HL-60/S4 treated with retinoic acid at 250 ng/mL for 4 days and 3 days (cell line): Measurements from ENCODE around the gene GPR84.

Experiments used
- in situ Hi-C: fragments of 300-500 bp; cut with MboI; formaldehyde crosslinking; loops from 2 replicates; pipeline ENCODE4 v1.7.0; 2022; ENCODE audit warnings: low sequenced_read_pairs

The GPR84 gene

DNA sequence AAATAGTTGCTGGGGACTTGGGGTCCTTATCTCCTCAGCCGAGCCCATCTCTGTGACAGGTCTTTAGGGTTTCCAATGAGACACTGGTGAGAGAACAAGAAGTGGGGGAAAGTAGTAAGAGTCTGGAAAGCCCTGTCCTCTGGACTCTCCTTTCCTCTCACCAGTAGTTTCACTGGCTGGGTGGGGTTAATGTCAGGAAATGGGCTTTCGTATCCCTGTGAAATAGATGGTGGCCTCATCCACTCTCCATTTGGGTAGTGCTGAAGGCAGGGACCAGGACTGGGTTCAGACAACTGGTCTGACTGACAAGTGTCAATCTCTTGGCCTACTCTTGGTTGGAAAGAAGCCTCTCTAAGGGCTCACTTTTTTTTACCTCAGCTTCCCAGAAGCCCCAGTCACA lies 12.7 kb upstream of the GPR84 start:
- in situ Hi-C loops: loop anchor here (10.0 to 25.0 kb wide), 2 partner anchors 142 to 390 kb away; partner anchors contain the start of gene HOXC10

DNA sequence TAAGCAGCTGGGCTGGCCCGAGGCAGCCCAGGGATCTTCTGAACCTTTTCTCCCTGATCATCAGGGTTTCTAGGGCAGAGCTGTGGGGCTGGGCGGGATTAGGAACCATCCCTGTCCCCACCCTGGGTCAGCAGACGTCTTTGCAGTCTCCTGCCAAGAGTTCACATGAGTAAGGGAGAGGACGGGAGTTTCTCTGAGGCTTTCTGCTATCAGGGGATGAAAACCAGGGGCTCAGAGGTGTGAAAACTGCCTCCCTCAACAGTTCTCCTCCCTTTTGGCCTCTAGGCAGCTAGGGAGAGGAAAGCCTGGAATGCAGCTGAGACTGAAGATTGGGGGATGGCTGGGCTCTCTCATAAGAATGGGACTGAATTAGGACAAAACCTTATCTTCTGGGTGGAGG lies 12.3 kb upstream of the GPR84 start:
- in situ Hi-C loops: loop anchor here (10.0 to 25.0 kb wide), 2 partner anchors 142 to 389 kb away; partner anchors contain the start of gene HOXC10

DNA sequence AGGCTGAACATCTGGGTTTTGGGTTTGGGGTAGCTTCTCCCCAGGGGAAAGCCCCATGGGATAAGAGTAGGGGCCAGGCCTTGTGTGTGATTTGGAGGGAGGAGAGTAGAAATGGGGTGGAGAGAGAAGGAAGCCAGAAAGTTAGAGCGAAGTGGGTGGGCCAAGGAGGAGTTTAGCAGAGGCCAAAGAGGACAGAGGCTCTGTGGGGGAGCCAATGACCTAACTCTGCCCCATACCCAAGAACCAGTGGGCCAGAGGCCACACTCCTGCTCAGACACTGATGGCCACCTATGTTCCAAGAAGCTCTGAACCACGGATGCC lies 10.9 kb upstream of the GPR84 start:
- in situ Hi-C loops: loop anchor here (10.0 to 25.0 kb wide), 2 partner anchors 140 to 388 kb away; partner anchors contain the start of gene HOXC10

DNA sequence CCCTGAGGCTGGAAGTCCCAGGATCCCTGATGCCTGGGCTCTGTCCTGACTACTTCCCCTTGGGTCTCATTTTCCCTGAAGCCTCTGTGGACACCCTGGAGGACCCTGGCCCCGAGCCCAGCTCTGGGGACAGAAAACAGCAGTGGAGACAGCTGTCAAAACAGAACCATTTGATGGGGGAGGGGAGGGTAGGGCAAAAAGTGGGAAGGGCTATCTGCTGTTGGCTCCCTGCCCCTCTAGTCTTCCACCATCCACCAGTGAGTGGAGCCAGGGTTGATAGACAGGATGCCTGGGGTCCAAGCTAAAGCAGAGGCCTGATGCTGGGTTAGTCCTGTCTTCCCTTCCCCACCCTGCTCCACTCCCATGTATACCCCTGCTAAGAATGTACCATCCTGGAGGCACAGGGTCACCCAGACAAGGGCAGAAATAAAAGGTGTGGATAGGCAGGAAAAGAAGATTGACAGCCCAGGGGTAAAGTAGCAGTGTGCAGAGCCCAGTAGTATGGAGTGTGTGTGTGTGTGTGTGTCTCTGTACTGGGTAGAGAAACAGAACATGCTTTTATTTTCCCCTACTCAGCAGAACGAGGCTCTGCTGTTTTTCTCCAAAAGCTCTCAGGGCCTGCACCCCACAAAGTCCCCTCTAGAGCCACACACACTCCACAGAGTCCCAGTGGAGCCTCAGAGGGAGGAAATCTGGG lies 10.4 kb upstream of the GPR84 start:
- in situ Hi-C loops: loop anchor here (10.0 to 25.0 kb wide), 2 partner anchors 140 to 387 kb away; partner anchors contain the start of gene HOXC10

DNA sequence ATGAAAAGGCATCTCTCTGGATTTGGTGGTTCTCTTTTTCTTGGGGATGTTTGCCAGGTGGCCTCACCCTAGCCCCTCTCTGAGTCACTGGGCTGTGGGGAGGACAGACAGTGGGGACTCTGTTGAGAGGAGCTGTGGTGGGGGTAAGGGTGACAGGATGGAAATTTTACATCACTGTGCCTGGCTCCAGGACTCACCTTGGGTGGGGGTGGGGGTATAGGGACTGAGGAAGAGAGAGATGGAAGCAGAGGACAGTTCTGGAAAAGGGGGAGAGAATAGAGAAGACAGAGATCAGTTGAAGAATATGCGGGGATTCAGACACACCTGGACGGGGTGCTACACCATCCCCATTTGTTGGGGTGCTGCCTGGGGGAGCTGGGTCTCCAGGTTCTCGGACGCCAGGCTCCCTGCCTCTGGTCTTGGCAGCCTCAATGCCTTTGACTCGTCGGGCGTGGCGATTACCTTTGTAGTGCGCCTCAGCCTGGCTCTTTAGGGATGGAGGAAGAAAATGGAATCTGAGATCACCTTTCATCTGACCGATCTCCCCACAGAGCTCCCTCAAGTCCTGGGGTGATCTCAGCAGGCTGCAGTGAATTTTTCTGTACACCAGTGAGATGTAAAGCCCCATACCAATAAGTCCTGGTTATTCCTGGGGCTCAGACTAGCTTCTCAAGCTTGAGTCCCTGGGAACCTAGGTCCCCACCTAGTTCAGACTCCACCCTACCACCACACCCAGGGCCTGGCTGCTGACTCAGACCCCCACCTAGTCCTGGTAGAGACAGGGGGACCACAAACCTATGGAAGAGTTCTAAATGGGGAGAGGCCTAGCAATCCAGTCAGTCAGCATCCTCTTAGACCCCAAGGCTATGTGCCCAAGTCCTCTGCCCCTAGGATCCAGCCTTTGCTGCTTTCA lies 9.6 kb upstream of the GPR84 start:
- in situ Hi-C loops: loop anchor here (10.0 kb wide), 1 partner anchor 139 kb away; no protein-coding TSS in a partner anchor

DNA sequence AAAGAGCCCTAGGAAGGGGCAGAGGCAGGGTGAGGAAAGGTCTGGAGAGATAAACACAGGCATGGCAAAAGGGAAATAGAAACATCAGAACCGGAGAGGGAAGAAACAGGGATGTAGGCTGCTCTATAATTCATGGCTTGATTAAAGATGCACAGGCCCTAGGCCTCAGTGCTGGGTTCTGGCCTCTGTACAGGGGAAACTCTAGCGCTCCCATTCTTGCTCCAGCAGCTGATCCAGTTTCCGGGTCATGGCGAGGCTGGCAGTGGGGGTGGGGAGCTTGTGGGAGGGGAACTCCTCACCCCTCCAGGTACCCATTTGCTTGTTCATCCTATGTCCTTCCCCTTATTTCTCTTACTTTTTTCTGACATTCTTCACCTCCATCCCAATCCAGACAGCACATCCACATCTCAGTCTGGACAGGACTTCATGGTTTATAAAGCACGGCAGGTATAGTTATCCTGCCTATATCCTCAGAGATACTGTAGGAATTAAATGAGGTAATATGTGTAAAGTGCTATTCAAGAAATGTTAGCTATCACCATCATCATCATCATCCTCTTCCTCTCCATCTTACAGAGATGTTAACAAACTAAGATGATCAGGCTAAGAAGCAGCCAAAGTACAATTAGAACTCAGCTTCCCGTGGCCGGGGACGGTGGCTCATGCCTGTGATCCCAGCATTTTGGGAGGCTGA lies 8.0 kb upstream of the GPR84 start:
- in situ Hi-C loops: loop anchor here (10.0 kb wide), 1 partner anchor 137 kb away; no protein-coding TSS in a partner anchor

DNA sequence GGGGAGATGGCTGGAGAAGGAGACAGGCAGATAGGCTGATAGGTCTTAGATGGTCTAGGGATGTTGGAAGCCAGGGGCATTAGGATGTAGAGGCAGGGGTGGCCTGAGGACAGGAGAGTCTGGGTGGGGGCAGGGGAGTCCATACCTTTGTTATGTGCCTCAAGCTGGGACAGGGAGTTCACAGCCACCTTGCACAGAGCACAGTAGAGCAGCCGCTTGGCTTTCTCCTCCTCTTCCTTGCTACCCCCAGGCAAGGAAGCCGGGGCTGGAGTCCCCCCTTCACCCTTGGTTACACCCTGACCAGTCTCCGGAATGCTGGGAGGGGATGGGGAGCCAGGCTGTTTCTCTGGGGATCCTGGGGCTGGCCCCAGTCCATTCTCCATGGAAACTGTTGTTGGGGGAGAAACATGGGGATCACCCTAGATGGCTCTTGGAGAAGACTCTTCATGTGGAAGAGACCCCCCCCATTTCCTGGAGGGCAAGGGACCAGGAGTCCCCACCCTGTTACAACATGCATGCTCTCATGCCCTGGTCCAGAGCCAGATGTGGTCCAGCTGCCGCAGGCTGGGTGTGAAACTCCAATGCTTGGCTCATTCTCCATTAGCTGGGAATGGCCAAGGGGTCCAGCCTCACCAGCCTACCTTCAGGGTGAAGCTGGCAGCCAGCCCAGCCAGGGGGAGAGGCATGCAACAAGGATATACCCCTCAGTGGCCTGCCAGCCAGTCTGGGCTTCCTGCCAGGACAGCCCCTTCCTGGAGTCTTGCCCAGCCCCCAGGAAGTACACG lies 7.2 kb upstream of the GPR84 start:
- in situ Hi-C loops: loop anchor here (10.0 kb wide), 1 partner anchor 137 kb away; no protein-coding TSS in a partner anchor

DNA sequence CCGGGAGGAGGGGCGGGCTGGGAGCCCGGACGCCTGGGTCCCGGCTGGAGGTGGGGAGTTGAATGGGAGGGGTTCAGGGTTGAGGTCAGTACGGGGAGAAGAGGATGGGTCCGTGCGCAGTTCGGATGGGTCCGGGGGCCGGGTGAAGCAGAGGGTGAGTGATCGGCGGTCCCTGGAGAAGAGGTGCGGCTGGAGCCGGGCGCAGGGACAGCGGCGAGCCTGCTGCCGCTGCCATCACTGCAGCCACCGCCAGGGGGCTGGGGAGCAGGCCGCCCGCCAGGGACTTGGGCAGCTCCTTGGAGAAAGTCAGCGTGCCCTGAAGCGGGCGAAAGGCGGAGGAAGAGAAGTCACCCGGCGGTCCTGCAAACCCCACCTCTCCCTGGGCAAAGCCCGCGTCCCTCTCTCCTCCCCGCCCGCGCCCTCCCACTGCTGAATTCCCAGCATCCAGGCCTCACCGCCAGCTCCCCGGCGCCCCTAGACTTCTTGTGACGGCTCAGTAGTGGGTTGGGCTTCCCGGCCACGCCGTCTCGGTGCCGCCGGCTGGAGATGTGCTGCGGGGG lies 6.0 kb upstream of the GPR84 start:
- in situ Hi-C loops: loop anchor here (10.0 kb wide), 1 partner anchor 135 kb away; no protein-coding TSS in a partner anchor

DNA sequence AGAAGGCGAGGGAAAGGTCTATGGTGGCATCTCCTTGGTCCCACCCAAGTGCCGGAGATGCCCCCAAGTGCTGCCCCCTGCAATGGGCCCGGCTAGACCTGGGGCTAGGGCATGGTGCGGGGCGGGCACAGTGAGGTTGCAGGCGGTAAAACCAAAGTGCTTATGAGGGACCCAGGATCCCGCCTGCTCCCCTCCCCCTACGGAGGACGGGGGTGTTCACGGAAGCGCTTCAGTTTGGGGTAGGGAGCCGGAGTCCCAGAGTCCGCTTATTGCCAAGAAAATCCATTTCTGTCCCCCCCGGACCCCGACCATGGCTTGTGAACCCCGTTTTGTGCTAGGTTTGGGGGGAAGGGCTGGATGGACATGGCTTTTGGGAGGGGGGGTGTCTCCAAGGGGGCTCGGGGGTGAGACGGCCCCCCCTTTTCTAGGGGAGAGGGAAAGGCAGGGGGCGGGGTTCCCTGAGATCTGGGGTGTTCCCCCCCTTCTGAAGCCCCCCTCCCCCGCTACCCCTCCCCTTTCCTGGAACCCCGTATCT lies 5.4 kb upstream of the GPR84 start:
- in situ Hi-C loops: loop anchor here (10.0 kb wide), 1 partner anchor 135 kb away; no protein-coding TSS in a partner anchor

DNA sequence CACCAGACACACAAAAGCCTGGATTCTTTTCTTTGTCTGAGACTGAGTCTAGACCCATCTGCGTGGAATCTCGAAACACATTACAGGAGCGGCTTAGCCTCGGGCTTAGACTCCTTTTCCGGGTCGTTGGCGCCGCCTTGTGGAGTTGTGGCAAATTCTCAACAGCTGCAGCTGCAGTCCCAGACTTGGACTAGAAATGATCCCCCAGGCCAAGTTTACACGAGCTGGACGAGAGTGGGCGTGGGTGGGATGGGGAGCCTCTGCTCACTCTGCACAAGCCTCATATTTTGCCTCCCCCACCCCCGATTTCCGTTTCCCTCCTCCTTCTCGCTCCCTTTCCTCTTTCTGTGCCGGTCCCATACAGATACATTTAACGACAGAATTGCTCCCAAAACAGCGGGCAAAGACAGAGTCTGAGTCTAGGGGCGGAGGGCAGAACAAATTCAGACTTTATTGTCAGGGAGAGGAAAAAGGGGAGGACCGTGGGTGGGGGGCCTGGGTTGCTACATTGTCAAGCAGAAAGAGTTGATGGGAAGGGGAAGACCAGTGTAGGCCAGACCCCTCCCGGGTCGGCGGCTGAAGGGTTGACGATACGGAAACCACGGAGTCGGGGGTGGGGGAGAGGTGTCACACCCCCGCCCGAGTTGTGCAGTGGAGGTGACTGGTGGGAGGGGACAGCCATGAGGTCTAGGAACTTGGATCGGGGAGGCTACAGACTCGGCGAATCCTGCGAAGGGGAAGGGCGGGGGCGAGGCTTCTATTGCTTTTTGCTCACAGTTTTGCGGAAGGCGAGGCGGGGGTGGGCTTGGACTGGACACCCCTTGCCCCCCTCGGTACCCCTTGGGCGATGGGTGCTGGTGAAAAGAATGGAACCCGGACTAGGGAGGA lies 4.7 kb upstream of the GPR84 start:
- in situ Hi-C loops: no loop called here

DNA sequence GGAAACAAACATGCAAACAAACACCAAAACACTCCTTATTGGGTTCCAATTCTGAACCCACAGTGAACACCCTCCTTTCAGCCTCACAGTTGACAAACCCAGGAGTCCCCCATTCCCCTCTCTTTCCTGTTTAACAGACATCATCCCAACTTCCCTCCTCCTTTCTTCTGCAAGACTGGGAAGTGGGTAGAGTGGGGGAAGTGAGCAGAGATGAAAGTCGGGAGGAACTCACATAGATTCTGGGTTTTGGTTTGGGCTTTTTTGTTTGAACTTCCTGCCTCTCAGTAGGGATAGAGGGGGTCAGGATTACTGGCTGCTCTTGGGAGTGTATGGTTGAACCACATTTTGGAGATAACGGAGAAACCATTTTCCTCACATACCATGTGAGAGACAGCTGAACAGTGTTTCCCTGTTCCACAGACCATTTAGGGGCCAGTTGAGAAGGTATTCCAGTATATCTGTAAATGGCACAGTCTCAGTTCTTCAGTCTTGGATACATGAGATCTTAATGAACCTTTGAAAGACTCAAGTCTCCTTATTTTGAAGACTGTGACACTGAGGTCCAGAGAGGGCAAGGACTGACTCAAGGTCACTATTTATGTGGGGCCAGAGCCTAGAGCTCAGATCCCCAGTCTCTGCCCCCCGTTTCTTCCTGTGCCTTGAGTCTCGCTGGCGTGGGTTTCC lies 3.9 kb upstream of the GPR84 start:
- in situ Hi-C loops: no loop called here

DNA sequence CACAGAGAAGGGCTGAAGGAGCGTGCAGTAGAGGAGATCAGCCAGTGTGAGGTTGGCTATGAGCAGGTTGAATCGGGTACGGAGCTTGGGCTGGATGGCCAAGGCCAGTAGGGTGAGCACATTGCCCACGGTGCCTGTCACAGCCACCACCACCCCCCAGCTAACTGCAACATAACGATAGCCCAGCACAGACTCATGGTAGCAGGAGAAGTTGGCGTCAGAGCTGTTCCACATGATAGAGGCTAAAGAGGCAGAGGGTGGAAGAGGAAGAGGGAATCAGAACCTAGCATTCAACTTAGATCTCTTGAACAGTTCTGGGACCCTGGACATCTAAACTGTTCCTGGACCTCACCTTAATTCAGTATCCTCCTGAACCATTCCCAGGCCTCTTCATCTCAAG lies 668 bp downstream of the GPR84 start:
- in situ Hi-C loops: no loop called here

DNA sequence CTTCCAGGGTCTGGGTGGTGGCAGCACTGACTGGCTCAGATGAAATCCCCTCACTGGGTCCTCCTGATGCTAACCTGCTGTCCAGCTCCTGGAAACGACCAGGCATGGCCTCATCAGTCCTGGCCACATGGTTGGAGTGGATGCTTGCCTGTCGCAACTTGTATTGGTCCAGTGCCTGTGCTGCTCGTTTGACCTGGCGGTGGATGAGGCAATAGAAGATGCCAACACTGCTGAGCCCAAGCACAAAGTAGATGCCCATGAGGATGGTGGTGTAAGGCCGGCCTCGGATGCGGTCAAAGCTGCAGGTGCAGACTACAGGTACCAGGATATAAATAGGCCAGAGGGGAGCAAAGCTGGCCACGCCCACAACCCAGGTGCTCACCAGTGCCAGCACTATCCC lies 1.2 kb downstream of the GPR84 start:
- in situ Hi-C loops: no loop called here

DNA sequence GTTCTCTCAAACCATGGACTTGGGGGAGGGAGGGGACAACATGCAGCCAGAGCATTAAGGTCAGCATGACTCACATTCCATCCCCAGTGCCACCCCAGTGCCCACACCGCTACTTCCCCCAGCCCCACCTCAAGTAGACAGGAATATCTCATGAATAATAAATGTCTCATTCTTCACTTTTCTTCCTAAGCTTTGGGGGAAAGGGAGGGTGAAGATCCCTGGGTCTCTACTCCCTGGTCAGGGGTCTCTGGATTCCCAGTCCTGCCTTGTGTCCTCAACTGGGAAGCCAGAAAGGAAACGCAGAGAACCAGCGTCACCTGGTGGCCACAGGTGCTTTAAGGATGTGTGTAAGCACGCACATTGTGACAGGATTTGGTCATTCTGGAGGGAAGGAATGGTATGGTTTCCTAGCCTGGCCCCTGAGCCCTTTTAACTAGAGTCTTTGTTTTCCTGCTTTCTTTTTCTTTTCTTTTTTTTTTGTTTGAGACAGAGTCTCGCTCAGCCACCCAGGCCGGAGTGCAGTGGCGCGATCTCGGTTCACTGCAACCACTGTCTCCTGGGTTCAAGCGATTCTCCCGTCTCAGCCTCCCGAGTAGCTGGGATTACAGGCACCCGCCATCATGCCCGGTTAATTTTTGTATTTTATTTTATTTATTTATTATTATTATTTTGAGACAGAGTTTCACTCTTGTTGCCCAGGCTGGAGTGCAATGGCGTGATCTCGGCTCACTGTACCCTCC lies 3.4 kb downstream of the GPR84 start:
- in situ Hi-C loops: no loop called here

DNA sequence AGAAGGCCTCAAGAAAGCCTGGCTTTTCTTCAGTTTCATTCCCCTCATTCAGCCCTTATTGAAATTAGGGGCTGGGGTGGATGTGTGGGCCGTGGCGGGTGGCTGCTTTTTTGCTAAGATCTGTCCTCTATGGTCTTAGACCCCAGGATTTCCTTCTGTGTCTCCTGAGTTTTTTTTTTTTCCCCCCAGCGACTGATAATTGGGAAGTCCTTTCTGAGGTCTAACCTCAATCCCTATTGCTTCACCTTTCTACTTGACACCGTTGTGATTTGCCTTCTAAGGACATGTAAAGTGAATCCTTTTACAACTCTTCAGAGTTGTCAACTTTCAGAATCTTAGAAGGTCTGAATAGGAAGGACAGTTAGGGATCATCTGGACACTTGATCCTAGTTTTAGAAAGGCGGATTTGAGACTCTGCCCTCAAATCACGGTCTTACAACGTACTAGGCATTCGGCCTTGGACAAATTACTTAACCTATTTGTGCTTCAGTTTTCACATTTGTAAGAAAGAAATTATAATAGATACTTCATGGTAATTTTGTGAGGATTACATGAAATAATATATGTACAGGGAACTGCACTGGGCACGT lies 4.4 kb downstream of the GPR84 start:
- in situ Hi-C loops: no loop called here

DNA sequence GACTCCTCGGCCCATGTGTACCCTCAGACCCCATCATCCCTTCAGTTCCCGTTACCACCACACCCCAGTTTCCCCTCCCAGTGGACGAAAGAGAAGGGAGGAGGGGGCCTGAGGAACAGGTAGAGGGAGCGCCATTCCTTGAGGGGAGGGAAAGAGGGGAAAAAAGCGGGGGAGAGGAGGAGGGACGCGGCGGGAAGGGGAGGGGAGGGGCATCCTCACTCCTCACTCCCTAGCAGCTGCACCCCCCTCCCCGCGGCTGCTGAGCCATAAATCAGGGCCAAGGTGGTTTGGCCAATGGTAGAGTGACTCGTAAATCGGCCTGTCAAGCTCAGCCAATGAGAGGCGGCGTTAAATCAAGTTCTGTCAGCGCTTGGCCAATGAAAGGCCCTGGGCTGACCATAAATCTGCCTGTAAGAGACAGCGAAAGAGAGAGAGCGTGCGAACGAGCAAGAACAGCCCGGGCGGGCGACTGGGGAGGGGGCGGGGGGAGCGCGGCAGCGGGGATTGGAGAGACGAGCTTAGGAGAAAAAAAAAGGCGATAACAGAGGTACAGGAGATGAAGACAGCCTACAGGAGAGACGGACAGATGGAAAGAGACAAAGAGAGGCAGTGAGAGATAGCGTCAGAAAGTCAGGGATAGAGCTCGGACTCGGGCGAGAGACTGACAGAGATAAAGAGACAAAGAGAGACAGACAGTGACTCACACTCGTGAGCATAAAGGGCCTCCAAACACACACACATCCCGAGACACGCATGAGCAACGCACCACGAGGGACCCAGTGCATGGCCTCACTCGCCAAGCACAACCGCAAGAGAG lies 5.1 kb downstream of the GPR84 start:
- in situ Hi-C loops: no loop called here
